Mesendoderm (in vitro differentiated cells): ENCODE measurements around the gene PTPN1.
"Not testable (repeated sequence)": the region's sequence is repeated elsewhere in the genome, so short reads cannot be mapped to it uniquely, and the experiment has no call there.

Experiments
- DNase-seq: peaks from one replicate; pipeline ENCODE4 v3.0.0; 2013
- H2AK5ac ChIP-seq: 2 replicates; pipeline ENCODE4 v1.6.1; 2013; ENCODE audit warnings: low read length, inconsistent platforms
- H2BK120ac ChIP-seq: 2 replicates; pipeline ENCODE4 v1.6.1; 2013; ENCODE audit warnings: low read depth, mild to moderate bottlenecking, low read length, moderate library complexity, mixed read lengths
- H2BK15ac ChIP-seq: replicated peaks from 2 replicates; pipeline ENCODE4 v1.6.1; 2013; ENCODE audit warnings: low read depth, mild to moderate bottlenecking, moderate library complexity
- H2BK5ac ChIP-seq: 2 replicates; pipeline ENCODE4 v1.6.1; 2013; ENCODE audit warnings: low read length, inconsistent platforms
- H3K18ac ChIP-seq: 2 replicates; pipeline ENCODE4 v1.6.1; 2013; ENCODE audit warnings: mild to moderate bottlenecking, low read length, mixed read lengths
- H3K23ac ChIP-seq: one replicate; pipeline ENCODE4 v1.6.1; 2013; ENCODE audit warnings: low read length
- H3K27ac ChIP-seq: 2 replicates; pipeline ENCODE4 v1.5.1; 2013; ENCODE audit warnings: low read depth, mild to moderate bottlenecking, inconsistent platforms, low read length, moderate library complexity
- H3K27me3 ChIP-seq: 2 replicates; pipeline ENCODE4 v1.6.1; 2013; ENCODE audit warnings: low read length, control low read depth, mild to moderate bottlenecking, inconsistent platforms; ENCODE audit not compliant: insufficient read depth, poor library complexity
- H3K36me3 ChIP-seq: 2 replicates; pipeline ENCODE4 v1.6.1; 2013; ENCODE audit warnings: low read length, inconsistent platforms; ENCODE audit not compliant: control insufficient read depth, insufficient read depth
- H3K4ac ChIP-seq: one replicate; pipeline ENCODE4 v1.6.1; 2013; ENCODE audit warnings: low read depth, mild to moderate bottlenecking, low read length, moderate library complexity
- H3K4me1 ChIP-seq: 2 replicates; pipeline ENCODE4 v1.6.1; 2013; ENCODE audit warnings: low read depth, low read length, inconsistent platforms; ENCODE audit not compliant: control insufficient read depth
- H3K4me2 ChIP-seq: 2 replicates; pipeline ENCODE4 v1.6.1; 2013; ENCODE audit warnings: low read length
- H3K4me3 ChIP-seq: 2 replicates; pipeline ENCODE4 v1.5.1; 2013; ENCODE audit warnings: mild to moderate bottlenecking, low read length
- H3K56ac ChIP-seq: one replicate; pipeline ENCODE4 v1.6.1; 2013; ENCODE audit warnings: low read length
- H3K79me1 ChIP-seq: 2 replicates; pipeline ENCODE4 v1.6.1; 2013; ENCODE audit warnings: low read length, inconsistent platforms
- H3K79me2 ChIP-seq: 2 replicates; pipeline ENCODE4 v1.6.1; 2013; ENCODE audit warnings: mild to moderate bottlenecking, low read length; ENCODE audit not compliant: control insufficient read depth, insufficient read depth
- H3K9ac ChIP-seq: 2 replicates; pipeline ENCODE4 v1.6.1; 2013; ENCODE audit warnings: low read length, inconsistent platforms
- H4K5ac ChIP-seq: one replicate; pipeline ENCODE4 v1.6.1; 2013; ENCODE audit warnings: low read length
- H4K8ac ChIP-seq: one replicate; pipeline ENCODE4 v1.6.1; 2013; ENCODE audit warnings: low read depth, mild to moderate bottlenecking, control low read depth, low read length, moderate library complexity
- WGBS: extraction: QIAGEN DNeasy Blood & Tissue Kit; methylation state at CpG from one replicate; pipeline ENCODE4 v1.1.7; 2013; ENCODE audit warnings: low lambda C conversion rate, missing lambda C conversion rate; ENCODE audit not compliant: insufficient coverage; ENCODE audit errors: extremely low coverage; 5-methylcytosine and 5-hydroxymethylcytosine counted together

PTPN1 gene

GRCh38 chr20:50470264-50470858, 39.8 kb upstream of the PTPN1 start:
- Histone ChIP-seq H3K4ac (no peak overlapping the region), H3K27ac (no peak overlapping the region), H2BK15ac (no peak overlapping the region), H4K8ac (no peak overlapping the region), H3K23ac (no peak overlapping the region), H3K27me3 (no peaks in the 10 kb centered on the region), H3K4me3 (no peak overlapping the region), H3K4me1 (no peaks in the 10 kb centered on the region), H2AK5ac (no peak overlapping the region), H3K4me2 (no peak overlapping the region), H3K79me1 (no peaks in the 10 kb centered on the region), H3K79me2 (no peaks in the 10 kb centered on the region), H3K9ac (no peak overlapping the region), H3K56ac (no peak overlapping the region), H2BK120ac (no peak overlapping the region), H3K36me3 (no peaks in the 10 kb centered on the region), H3K18ac (no peak overlapping the region), H2BK5ac (no peak overlapping the region), H4K5ac (no peak overlapping the region)
- no CpG with 5 or more reads among the region's 4 CpGs for WGBS
- no peak for DNase-seq

- no peak overlapping the region for H2BK5ac ChIP-seq
- H4K5ac ChIP-seq = no peak overlapping the region
- H4K8ac ChIP-seq = no peak overlapping the region
- H3K27ac ChIP-seq = no peak overlapping the region
- H3K9ac ChIP-seq = no peak overlapping the region
- no peak overlapping the region for H3K23ac ChIP-seq
- no peak overlapping the region for H2BK120ac ChIP-seq
- H3K36me3 ChIP-seq = no peaks in the 10 kb centered on the region
- H3K79me1 ChIP-seq = no peaks in the 10 kb centered on the region
- no peak overlapping the region for H3K4me3 ChIP-seq
- WGBS = no CpG with 5 or more reads among the region's 1 CpG
- H3K56ac ChIP-seq = no peak overlapping the region
- no peak overlapping the region for H2AK5ac ChIP-seq
- H3K4ac ChIP-seq = no peak overlapping the region
- H3K18ac ChIP-seq = no peak overlapping the region
- no peaks in the 10 kb centered on the region for H3K27me3 ChIP-seq
- H2BK15ac ChIP-seq = no peak overlapping the region
- H3K4me2 ChIP-seq = no peak overlapping the region
- DNase-seq = no peak
- H3K79me2 ChIP-seq = no peaks in the 10 kb centered on the region
- H3K4me1 ChIP-seq = no peaks in the 10 kb centered on the region
Observed at GRCh38 chr20:50471231-50471630, 39.0 kb upstream of the PTPN1 start.

- Histone ChIP-seq H3K4me1 (no peaks in the 10 kb centered on the region), H3K79me1 (no peaks in the 10 kb centered on the region), H3K23ac (no peak overlapping the region), H3K79me2 (no peaks in the 10 kb centered on the region), H3K18ac (no peak overlapping the region), H3K56ac (no peak overlapping the region), H3K27ac (no peak overlapping the region), H3K4me2 (no peak overlapping the region), H4K5ac (no peak overlapping the region), H2BK5ac (no peak overlapping the region), H2BK15ac (no peak overlapping the region), H2BK120ac (no peak overlapping the region), H3K4me3 (no peak overlapping the region), H4K8ac (no peak overlapping the region), H3K4ac (no peak overlapping the region), H2AK5ac (no peak overlapping the region), H3K27me3 (no peaks in the 10 kb centered on the region), H3K9ac (no peak overlapping the region), H3K36me3 (no peaks in the 10 kb centered on the region)
- no peak for DNase-seq
- no CpG with 5 or more reads among the region's 12 CpGs for WGBS
Observed at GRCh38 chr20:50472693-50473664, 37.2 kb upstream of the PTPN1 start.

- H3K4me2 ChIP-seq, H2BK120ac ChIP-seq, H3K4me3 ChIP-seq, H3K79me2 ChIP-seq, H2AK5ac ChIP-seq, H3K4ac ChIP-seq, H3K27me3 ChIP-seq, H2BK15ac ChIP-seq, H3K9ac ChIP-seq, H3K18ac ChIP-seq, H3K4me1 ChIP-seq, DNase-seq, H3K23ac ChIP-seq, H3K36me3 ChIP-seq, H4K8ac ChIP-seq, H2BK5ac ChIP-seq, H4K5ac ChIP-seq, H3K56ac ChIP-seq, H3K27ac ChIP-seq, H3K79me1 ChIP-seq: not testable (repeated sequence)
- WGBS = no CpG with 5 or more reads among the region's 5 CpGs
Observed at GRCh38 chr20:50474356-50474755, 35.8 kb upstream of the PTPN1 start.

GRCh38 chr20:50475681-50476292, 34.4 kb upstream of the PTPN1 start:
- no peak overlapping the region for H3K4me2 ChIP-seq
- no peak overlapping the region for H3K9ac ChIP-seq
- no peak overlapping the region for H3K18ac ChIP-seq
- H2BK5ac ChIP-seq = no peak overlapping the region
- H3K4me3 ChIP-seq = no peak overlapping the region
- WGBS = no CpG with 5 or more reads among the region's 14 CpGs
- no peak overlapping the region for H2AK5ac ChIP-seq
- no peak overlapping the region for H3K4ac ChIP-seq
- no peak overlapping the region for H4K5ac ChIP-seq
- H2BK15ac ChIP-seq = no peak overlapping the region
- H3K27me3 ChIP-seq = no peaks in the 10 kb centered on the region
- no peak overlapping the region for H2BK120ac ChIP-seq
- H3K79me1 ChIP-seq = no peaks in the 10 kb centered on the region
- H3K36me3 ChIP-seq = no peaks in the 10 kb centered on the region
- no peak for DNase-seq
- no peaks in the 10 kb centered on the region for H3K79me2 ChIP-seq
- H3K27ac ChIP-seq = no peak overlapping the region
- H4K8ac ChIP-seq = no peak overlapping the region
- no peaks in the 10 kb centered on the region for H3K4me1 ChIP-seq
- H3K56ac ChIP-seq = no peak overlapping the region
- H3K23ac ChIP-seq = no peak overlapping the region
